SK-N-MC (cell line): ENCODE data around the gene PHLDA2.

ENCODE experiments used
- DNase-seq: peaks from one replicate; pipeline ENCODE4 v3.0.0-alpha.2; 2011; ENCODE audit warnings: low read depth, low spot score
- H3K27ac ChIP-seq: fragments of 200-600 bp; sonication (generic); 2 replicates; pipeline ENCODE4 v1.5.1; 2016; ENCODE audit warnings: mixed run types
- H3K36me3 ChIP-seq: fragments of 200-600 bp; sonication (generic); 2 replicates; pipeline ENCODE4 v1.6.1; 2017; ENCODE audit warnings: antibody characterized with exemption, low read length, mixed read lengths; ENCODE audit not compliant: insufficient read depth
- H3K4me3 ChIP-seq: fragments of 200-600 bp; sonication (generic); 2 replicates; pipeline ENCODE4 v1.5.1; 2016
- H3K9ac ChIP-seq: fragments of 200-600 bp; sonication (generic); 2 replicates; pipeline ENCODE4 v1.8.0; 2017; ENCODE audit warnings: mixed run types, mixed read lengths; ENCODE audit not compliant: insufficient read length
- H3K9me3 ChIP-seq: fragments of 200-600 bp; sonication (generic); 2 replicates; pipeline ENCODE4 v1.6.1; 2017; ENCODE audit warnings: low read depth, mild to moderate bottlenecking, antibody characterized with exemption, low read length, moderate library complexity, mixed read lengths
- EZH2 ChIP-seq: fragments of 200-600 bp; sonication (generic); IDR thresholded peaks from one replicate; pipeline ENCODE4 v1.6.1; 2017; ENCODE audit warnings: antibody characterized with exemption
- FOXP2 ChIP-seq: optimal IDR thresholded peaks from 2 replicates; pipeline ENCODE3; 2011; ENCODE audit warnings: mild to moderate bottlenecking, moderate library complexity; ENCODE audit not compliant: insufficient read depth; ENCODE audit errors: extremely low read length, control extremely low read depth
- POLR2AphosphoS5 ChIP-seq: IDR thresholded peaks from 2 replicates; pipeline ENCODE4 v1.6.1; 2012; ENCODE audit warnings: mild to moderate bottlenecking, low read depth, low read length, borderline replicate concordance

The PHLDA2 gene

GRCh38 chr11:2904153-2905052 is 24.8 kb downstream of the PHLDA2 start:
- no peak overlapping the region for H3K9ac ChIP-seq

GRCh38 chr11:2903672-2904011 is 25.6 kb downstream of the PHLDA2 start:
- no peak for TF ChIP-seq EZH2
- TF ChIP-seq FOXP2 = no peak
- no peak for TF ChIP-seq POLR2AphosphoS5
- no peak overlapping the region for H3K27ac ChIP-seq
- H3K36me3 ChIP-seq = no peaks in the 10 kb centered on the region
- no peak overlapping the region for H3K9ac ChIP-seq
- no peak overlapping the region for H3K4me3 ChIP-seq
- no peak for DNase-seq
- H3K9me3 ChIP-seq = no peaks in the 10 kb centered on the region

More at GRCh38 chr11:2904153-2905052, 24.8 kb downstream of the PHLDA2 start:
- Histone ChIP-seq H3K36me3 (no peaks in the 10 kb centered on the region), H3K9me3 (no peaks in the 10 kb centered on the region), H3K27ac (no peak overlapping the region), H3K4me3 (no peak overlapping the region)
- TF ChIP-seq EZH2 (no peak), FOXP2 (no peak), POLR2AphosphoS5 (no peak)
- no peak for DNase-seq

- no peak overlapping the region for H3K9ac ChIP-seq
- H3K9me3 ChIP-seq = no peaks in the 10 kb centered on the region
- TF ChIP-seq FOXP2 = no peak
- TF ChIP-seq EZH2 = no peak
- no peak for TF ChIP-seq POLR2AphosphoS5
- H3K27ac ChIP-seq = no peak overlapping the region
- no peak for DNase-seq
- peak overlapping the region; percentile 87 for H3K4me3 ChIP-seq
- no peaks in the 10 kb centered on the region for H3K36me3 ChIP-seq
Measured at GRCh38 chr11:2902784-2903671, 26.2 kb downstream of the PHLDA2 start.

DNA sequence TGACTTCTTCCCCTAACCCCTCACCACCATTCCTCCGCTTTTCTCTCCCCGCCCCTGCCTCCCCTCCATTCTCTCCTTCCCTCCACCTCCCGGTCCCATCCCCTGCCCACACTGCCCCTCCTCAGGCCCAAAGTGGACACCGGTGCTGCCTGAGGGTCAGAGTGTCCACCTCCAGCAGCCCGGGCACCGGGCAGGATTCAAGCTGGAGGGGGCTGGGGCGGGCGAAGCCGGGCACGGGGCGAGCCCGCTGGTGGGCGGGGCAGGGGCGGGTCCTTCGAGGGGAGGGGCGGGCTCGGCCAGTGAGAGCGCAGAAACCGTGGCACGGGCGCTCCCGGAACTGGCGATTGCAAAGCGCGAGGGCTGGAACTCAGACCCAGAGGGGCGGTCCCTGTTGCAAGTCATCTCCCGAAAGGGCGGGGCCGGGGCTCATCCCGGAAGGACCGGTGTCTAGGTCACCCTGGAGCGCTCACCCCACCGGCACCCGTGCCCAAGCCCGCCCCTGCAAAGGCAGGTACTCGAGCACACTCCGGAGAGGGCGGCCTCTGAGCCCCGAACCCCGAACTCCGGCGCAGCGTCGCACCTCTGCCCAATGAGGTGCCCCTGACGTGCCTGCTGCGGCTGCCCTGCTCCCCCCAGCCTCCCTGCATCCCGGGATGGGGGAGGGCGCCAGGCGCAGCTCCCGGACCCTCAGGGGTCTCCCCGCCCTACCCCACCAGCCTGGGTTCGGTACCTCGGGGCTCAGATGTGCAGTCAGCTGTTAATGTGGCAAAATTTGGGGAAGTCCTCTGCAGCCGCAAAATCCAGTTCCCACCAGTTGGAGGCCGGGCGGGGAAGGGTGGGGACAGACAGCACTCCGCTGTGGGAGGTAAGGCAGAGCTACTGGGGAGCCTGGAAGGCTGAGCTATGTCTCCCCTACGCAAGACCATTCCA is 27.1 kb downstream of the PHLDA2 start:
- no peak for DNase-seq
- Histone ChIP-seq H3K9ac (no peak overlapping the region), H3K9me3 (no peaks in the 10 kb centered on the region), H3K4me3 (peak overlapping the region; percentile 87), H3K36me3 (no peaks in the 10 kb centered on the region), H3K27ac (no peak overlapping the region)
- TF ChIP-seq POLR2AphosphoS5 (no peak; the same call in 1 of the 2 replicates), EZH2 (no peak), FOXP2 (no peak)

- no peaks in the 10 kb centered on the region for H3K36me3 ChIP-seq
- TF ChIP-seq POLR2AphosphoS5 (no peak), EZH2 (no peak), FOXP2 (no peak)
- H3K4me3 ChIP-seq = peak overlapping the region; percentile 87
- DNase-seq = no peak
- no peaks in the 10 kb centered on the region for H3K9me3 ChIP-seq
- H3K27ac ChIP-seq = no peak overlapping the region
- no peak overlapping the region for H3K9ac ChIP-seq
Measured at GRCh38 chr11:2901196-2901796, 27.9 kb downstream of the PHLDA2 start.

GRCh38 chr11:2899080-2899783 is 30.0 kb downstream of the PHLDA2 start:
- H3K27ac ChIP-seq = no peak overlapping the region
- no peak for DNase-seq
- H3K36me3 ChIP-seq = no peaks in the 10 kb centered on the region
- no peaks in the 10 kb centered on the region for H3K9me3 ChIP-seq
- H3K9ac ChIP-seq = no peak overlapping the region
- TF ChIP-seq EZH2 = no peak
- TF ChIP-seq FOXP2 = no peak
- TF ChIP-seq POLR2AphosphoS5 = no peak
- no peak overlapping the region for H3K4me3 ChIP-seq
